ENCODE measurements around the gene WDR33.

WDR33 gene

DNA sequence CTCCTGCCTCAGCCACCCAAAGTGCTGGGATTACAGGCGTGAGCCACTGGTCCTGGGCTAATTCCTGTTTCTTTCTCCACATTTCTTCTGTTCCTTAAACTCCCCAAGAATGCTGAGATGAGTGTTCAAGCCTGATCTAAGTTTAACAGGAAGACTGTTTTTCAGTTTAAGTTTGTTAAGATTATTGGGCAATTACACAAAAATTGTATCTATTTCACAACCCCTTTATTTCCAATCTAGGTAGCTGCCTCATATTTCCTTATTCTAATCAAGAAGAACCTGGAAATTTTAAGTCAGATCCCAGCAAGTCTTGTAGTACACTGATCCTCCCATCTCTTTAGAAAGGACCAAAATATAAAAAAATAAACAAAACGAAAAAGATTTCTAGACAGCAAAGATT, 98.0 kb downstream of the WDR33 start:
- Histone ChIP-seq H3K9me3 (no peaks in the 10 kb centered on the region), H3K27me3 (no peaks in the 10 kb centered on the region), H3K4me1 (no peaks in the 10 kb centered on the region), H3K27ac (no peak overlapping the region), H3K4me3 (no peak overlapping the region), H3K36me3 (peaks cover 16 to 59% (median 32%) of the 10 kb centered on the region in 3 donors)
- no peak for DNase-seq
- no peak for TF ChIP-seq CTCF (IDR thresholded peaks at IDR 0.05)
- intact Hi-C loops (cut with DNase I; ENCODE audit: low total_unique reads), result no loop called here

DNA sequence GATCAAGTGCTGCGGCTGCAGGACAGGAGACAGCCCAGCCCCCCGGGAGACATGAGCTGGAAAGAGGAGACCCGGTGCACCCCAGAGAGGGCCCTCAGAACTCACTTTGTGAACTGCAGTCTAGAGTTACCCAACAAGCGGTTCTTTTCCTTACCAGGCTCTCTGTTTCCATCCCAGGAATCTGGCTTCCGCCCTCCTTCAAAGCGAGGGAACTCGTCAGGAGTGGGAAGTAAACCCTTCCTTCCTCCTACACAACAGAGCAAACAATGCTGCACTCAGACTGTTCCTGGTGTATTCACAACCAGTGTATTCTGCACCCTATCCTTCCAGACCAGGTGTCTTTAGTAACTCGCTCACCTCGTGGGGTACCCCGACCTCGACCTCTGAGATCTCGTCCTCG, 101.6 kb downstream of the WDR33 start:
- DNase-seq, result no peak
- intact Hi-C loops (cut with DNase I; ENCODE audit: low total_unique reads), result no loop called here
- H3K27me3 ChIP-seq, result no peaks in the 10 kb centered on the region
- peaks cover 25 to 62% (median 42%) of the 10 kb centered on the region in 3 donors for H3K36me3 ChIP-seq
- peaks cover 0 to 16% (median 6%) of the 10 kb centered on the region in 4 donors for H3K4me1 ChIP-seq
- no peaks in the 10 kb centered on the region for H3K9me3 ChIP-seq
- no peak overlapping the region for H3K4me3 ChIP-seq
- H3K27ac ChIP-seq, result no peak overlapping the region
- no peak for TF ChIP-seq CTCF (IDR thresholded peaks at IDR 0.05)

GRCh38 chr2:127707890-127708648, 102.9 kb downstream of the WDR33 start:
- no peak overlapping the region for H3K4me3 ChIP-seq
- peaks cover 25 to 51% (median 42%) of the 10 kb centered on the region in 3 donors for H3K36me3 ChIP-seq
- no peaks in the 10 kb centered on the region for H3K9me3 ChIP-seq
- no peak for TF ChIP-seq CTCF (IDR thresholded peaks at IDR 0.05)
- H3K27ac ChIP-seq, result no peak overlapping the region
- no peaks in the 10 kb centered on the region for H3K27me3 ChIP-seq
- intact Hi-C loops (cut with DNase I; ENCODE audit: low total_unique reads), result no loop called here
- DNase-seq, result no peak
- peaks cover 0 to 29% (median 13%) of the 10 kb centered on the region in 4 donors for H3K4me1 ChIP-seq

DNA sequence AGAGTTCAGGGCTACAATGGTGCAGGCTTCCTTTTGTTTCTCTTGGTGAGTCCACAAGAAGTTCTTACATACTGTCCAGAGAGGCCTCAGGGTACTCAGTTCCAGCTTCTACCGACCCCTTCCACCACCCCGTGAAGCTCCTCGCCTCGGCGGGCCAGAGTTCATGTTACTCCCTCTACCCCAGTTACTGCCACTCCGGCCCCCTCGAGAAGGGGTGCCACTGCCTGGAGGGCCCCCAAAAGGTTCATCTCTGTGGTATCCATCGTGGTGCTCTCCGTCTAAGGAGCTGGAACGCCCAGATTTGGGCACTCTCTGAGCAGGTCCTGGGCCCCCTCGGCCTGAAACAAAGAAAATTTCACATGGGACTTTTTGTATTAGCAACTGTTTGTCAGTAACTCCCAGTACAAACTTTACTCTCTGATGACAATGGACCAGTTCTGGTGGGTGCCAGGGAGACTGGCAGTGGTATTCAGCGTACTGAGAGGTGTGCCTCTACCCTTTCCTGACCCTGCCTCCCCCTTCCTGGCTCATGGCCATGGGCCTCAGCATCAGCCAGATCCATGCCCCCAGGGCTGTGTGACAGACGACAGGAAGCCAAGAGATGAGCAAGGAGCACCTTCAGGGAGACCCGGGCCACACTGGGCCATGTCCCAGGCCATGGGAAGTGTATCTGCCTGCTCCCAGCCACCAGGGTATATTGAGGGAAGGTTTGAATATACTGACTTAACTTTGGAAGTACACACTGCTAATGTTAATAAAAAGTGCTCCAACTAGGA, 104.6 kb downstream of the WDR33 start:
- H3K4me1 ChIP-seq, result peaks cover 0 to 37% (median 20%) of the 10 kb centered on the region in 4 donors
- no peaks in the 10 kb centered on the region for H3K27me3 ChIP-seq
- H3K27ac ChIP-seq, result peak overlapping the region; percentile 6 to 45
- peaks cover 25 to 51% (median 42%) of the 10 kb centered on the region in 3 donors for H3K36me3 ChIP-seq
- DNase-seq, result no peak
- H3K4me3 ChIP-seq, result no peak overlapping the region
- TF ChIP-seq CTCF (IDR thresholded peaks at IDR 0.05), result no peak
- no peaks in the 10 kb centered on the region for H3K9me3 ChIP-seq
- intact Hi-C loops (cut with DNase I; ENCODE audit: low total_unique reads), result no loop called here

GRCh38 chr2:127705391-127706065, 105.4 kb downstream of the WDR33 start:
- Histone ChIP-seq H3K27ac (peak overlapping the region; percentile 6 to 45), H3K4me3 (no peak overlapping the region), H3K4me1 (peaks cover 0 to 39% (median 22%) of the 10 kb centered on the region in 4 donors), H3K9me3 (no peaks in the 10 kb centered on the region), H3K36me3 (peaks cover 25 to 43% (median 38%) of the 10 kb centered on the region in 3 donors), H3K27me3 (no peaks in the 10 kb centered on the region)
- DNase-seq, result no peak
- intact Hi-C loops (cut with DNase I; ENCODE audit: low total_unique reads), result no loop called here
- TF ChIP-seq CTCF (IDR thresholded peaks at IDR 0.05), result no peak

Measured in tibial artery (tissue), 4 donors.